ENCODE data around the gene KCP. TPM values are rescaled to one million over a fixed set of nuclear protein-coding genes. Genes with fewer than 3 reads are reported as not detected.

KCP gene
- total RNA-seq, 1 experiment from 2014 or later = 5.3 TPM

GRCh38 chr7:128900237-128900636 lies 10.3 kb downstream of the KCP start:
- H3K79me2 ChIP-seq (ENCODE audit: insufficient read depth, low read length) = no peaks in the 10 kb centered on the region
- H3K9ac ChIP-seq (ENCODE audit: extremely low read depth, insufficient read length, low read length) = no peak overlapping the region
- H3K79me1 ChIP-seq (ENCODE audit: insufficient read depth, low read depth, low read length, poor library complexity, severe bottlenecking) = no peaks in the 10 kb centered on the region
- no peak overlapping the region for H2BK15ac ChIP-seq (ENCODE audit: low read depth, low read length)
- no peaks in the 10 kb centered on the region for H3K27me3 ChIP-seq (ENCODE audit: insufficient read depth, low read length)
- H3K56ac ChIP-seq (ENCODE audit: insufficient read length, low read depth, low read length) = no peak overlapping the region
- no peak for TF ChIP-seq CTCF (conservative IDR thresholded peaks at IDR 0.05)
- H3K4me1 ChIP-seq (ENCODE audit: insufficient read depth, low read length) = no peaks in the 10 kb centered on the region
- no peaks in the 10 kb centered on the region for H4K20me1 ChIP-seq (ENCODE audit: control insufficient read depth, insufficient read depth, insufficient read length)
- H2BK12ac ChIP-seq (ENCODE audit: insufficient read length, low read depth, low read length) = no peak overlapping the region
- WGBS (ENCODE audit: extremely low coverage, insufficient read length, low lambda C conversion rate) = no CpG with 5 or more reads among the region's 1 CpG
- H3K27ac ChIP-seq (ENCODE audit: insufficient read length, low read depth, low read length) = no peak overlapping the region
- no peaks in the 10 kb centered on the region for H3K23me2 ChIP-seq (ENCODE audit: insufficient read length, low read depth, low read length, poor library complexity, severe bottlenecking)
- peaks cover 3% of the 10 kb centered on the region in 2 experiments; a peak in 3 of 4 replicates for H3K4me1 Mint-ChIP-seq
- DNase-seq = no peak
- H2BK5ac ChIP-seq (ENCODE audit: insufficient read length, low read length) = no peak overlapping the region
- peaks cover 3 to 9% of the 10 kb centered on the region in 2 experiments for H3K9me3 Mint-ChIP-seq
- H3K27me3 Mint-ChIP-seq (ENCODE audit: low read depth) = no peaks in the 10 kb centered on the region
- no peak overlapping the region for H4K8ac ChIP-seq (replicated peaks; ENCODE audit: insufficient read length, low read depth, low read length)
- no peak overlapping the region for H2AK5ac ChIP-seq (ENCODE audit: insufficient read length, low read length)
- H3K4ac ChIP-seq (ENCODE audit: low read depth, low read length) = no peak overlapping the region
- H4K91ac ChIP-seq (ENCODE audit: insufficient read length, low read depth, low read length) = no peak overlapping the region
- H3K4me2 ChIP-seq (ENCODE audit: insufficient read depth, insufficient read length, low read length) = no peak overlapping the region
- no peak overlapping the region for H3T11ph ChIP-seq (ENCODE audit: low read length)
- no peak overlapping the region for H2BK20ac ChIP-seq (ENCODE audit: low read depth, low read length, poor library complexity, severe bottlenecking)
- H2AFZ ChIP-seq (ENCODE audit: low read length) = no peak overlapping the region
- H4K5ac ChIP-seq (ENCODE audit: insufficient read length, low read depth, low read length) = no peak overlapping the region
- no peak overlapping the region for H3K14ac ChIP-seq (ENCODE audit: insufficient read depth, low read length)
- H3K36me3 Mint-ChIP-seq (ENCODE audit: insufficient read depth in 1 of 3, low read depth in 3 of 3) = peaks cover 18 to 19% (median 19%) of the 10 kb centered on the region in 3 experiments
- no peak overlapping the region for H3K18ac ChIP-seq (ENCODE audit: insufficient read length, low read depth, low read length)
- no peak overlapping the region for H3K4me3 Mint-ChIP-seq
- no peak overlapping the region for H3K27ac Mint-ChIP-seq
- H3K9me3 ChIP-seq (ENCODE audit: control insufficient read depth, low read depth, low read length) = no peaks in the 10 kb centered on the region
- H3K23ac ChIP-seq (ENCODE audit: insufficient read length, low read depth, low read length) = no peak overlapping the region
- H2BK120ac ChIP-seq (ENCODE audit: low read depth, low read length, poor library complexity, severe bottlenecking) = no peak overlapping the region
